Measurements from ENCODE around the gene NDUFAF8. TPM values are rescaled to one million over a fixed set of nuclear protein-coding genes. Genes with fewer than 3 reads are reported as not detected.

NDUFAF8 gene
- total and polyA plus RNA-seq, 8 donors = 14.5 to 185 (median 43.4) TPM; not detected in 1

GRCh38 chr17:81228420-81228819, 10.7 kb upstream of the NDUFAF8 start:
- peaks cover 4 to 11% (median 8%) of the 10 kb centered on the region in 4 donors for H3K4me1 ChIP-seq
- 78 to 84% (median 81%) methylated on average over 8 to 9 of the region's 9 CpGs for WGBS, 5 donors
- H3K36me3 ChIP-seq = peaks cover 34 to 54% (median 53%) of the 10 kb centered on the region in 4 donors
- H3K27ac ChIP-seq = no peak overlapping the region
- no peak overlapping the region for H3K4me3 ChIP-seq
- intact Hi-C loops (cut with DNase I; ENCODE audit: low total_unique reads) = no loop called here
- no peak for DNase-seq
- no peak for TF ChIP-seq POLR2AphosphoS5 (IDR thresholded peaks at IDR 0.05)
- TF ChIP-seq, protein P1, sequence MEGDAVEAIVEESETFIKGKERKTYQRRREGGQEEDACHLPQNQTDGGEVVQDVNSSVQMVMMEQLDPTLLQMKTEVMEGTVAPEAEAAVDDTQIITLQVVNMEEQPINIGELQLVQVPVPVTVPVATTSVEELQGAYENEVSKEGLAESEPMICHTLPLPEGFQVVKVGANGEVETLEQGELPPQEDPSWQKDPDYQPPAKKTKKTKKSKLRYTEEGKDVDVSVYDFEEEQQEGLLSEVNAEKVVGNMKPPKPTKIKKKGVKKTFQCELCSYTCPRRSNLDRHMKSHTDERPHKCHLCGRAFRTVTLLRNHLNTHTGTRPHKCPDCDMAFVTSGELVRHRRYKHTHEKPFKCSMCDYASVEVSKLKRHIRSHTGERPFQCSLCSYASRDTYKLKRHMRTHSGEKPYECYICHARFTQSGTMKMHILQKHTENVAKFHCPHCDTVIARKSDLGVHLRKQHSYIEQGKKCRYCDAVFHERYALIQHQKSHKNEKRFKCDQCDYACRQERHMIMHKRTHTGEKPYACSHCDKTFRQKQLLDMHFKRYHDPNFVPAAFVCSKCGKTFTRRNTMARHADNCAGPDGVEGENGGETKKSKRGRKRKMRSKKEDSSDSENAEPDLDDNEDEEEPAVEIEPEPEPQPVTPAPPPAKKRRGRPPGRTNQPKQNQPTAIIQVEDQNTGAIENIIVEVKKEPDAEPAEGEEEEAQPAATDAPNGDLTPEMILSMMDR (IDR thresholded peaks at IDR 0.05) = no peak
- no peak for TF ChIP-seq POLR2A (IDR thresholded peaks at IDR 0.05)
- TF ChIP-seq EP300 (IDR thresholded peaks at IDR 0.05) = no peak
- no peaks in the 10 kb centered on the region for H3K9me3 ChIP-seq
- no peaks in the 10 kb centered on the region for H3K27me3 ChIP-seq

DNA sequence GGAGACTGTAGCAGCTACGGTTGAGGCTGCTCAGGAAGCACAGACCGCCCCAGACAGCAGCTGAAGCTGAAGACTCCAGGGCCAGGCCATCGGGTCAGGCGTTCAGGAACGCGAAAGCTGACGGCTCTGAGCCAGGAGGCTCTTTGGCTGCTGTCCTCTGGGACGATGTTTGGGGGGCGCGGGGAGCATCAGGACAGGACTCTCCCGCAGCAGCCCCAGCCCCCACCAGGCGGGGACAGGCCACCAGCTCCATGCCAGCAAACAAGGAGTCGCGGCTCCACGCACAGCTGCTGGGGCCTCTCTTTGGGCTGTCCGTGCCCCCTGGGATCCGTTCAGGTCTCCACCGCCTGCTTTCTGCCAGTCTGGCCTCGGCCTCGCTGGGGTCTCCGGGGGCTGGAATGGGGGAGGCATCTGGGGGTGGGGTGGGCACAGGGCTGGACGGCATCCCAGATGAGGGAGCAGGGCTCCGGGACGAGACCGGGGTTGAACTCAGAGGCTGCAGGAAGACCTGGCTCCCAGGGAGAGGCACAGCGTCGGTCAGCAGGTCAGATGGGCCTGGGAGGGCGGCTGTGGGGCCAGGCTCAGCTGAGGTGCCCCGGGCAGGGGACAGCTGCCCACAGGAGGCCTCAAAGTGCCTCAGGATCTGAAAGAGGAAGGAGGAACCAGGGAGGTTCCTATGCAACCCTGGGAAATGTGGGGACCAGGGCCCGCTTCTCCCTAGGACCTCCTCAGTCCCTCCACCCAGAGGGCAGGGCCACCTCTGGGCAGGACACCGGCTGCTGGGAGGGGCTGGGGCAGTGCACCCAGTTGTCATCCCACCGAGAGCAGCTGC, 10.1 kb upstream of the NDUFAF8 start:
- H3K4me3 ChIP-seq = no peak overlapping the region
- 83 to 90% (median 88%) methylated on average over 9 to 32 of the region's 32 CpGs for WGBS, 5 donors
- peaks cover 0 to 6% (median 2%) of the 10 kb centered on the region in 4 donors for H3K4me1 ChIP-seq
- TF ChIP-seq POLR2AphosphoS5 (IDR thresholded peaks at IDR 0.05) (no peak), POLR2A (IDR thresholded peaks at IDR 0.05) (no peak), EP300 (IDR thresholded peaks at IDR 0.05) (no peak)
- TF ChIP-seq, protein P1 (IDR thresholded peaks at IDR 0.05) = no peak
- intact Hi-C loops (cut with DNase I; ENCODE audit: low total_unique reads) = no loop called here
- H3K27me3 ChIP-seq = no peaks in the 10 kb centered on the region
- H3K36me3 ChIP-seq = peaks cover 41 to 60% (median 60%) of the 10 kb centered on the region in 4 donors
- no peak overlapping the region for H3K27ac ChIP-seq
- no peak for DNase-seq
- H3K9me3 ChIP-seq = no peaks in the 10 kb centered on the region

- intact Hi-C loops (cut with DNase I; ENCODE audit: low total_unique reads) = no loop called here
- H3K4me3 ChIP-seq = no peak overlapping the region
- DNase-seq = no peak
- no peak overlapping the region for H3K27ac ChIP-seq
- H3K4me1 ChIP-seq = peaks cover 0 to 6% (median 2%) of the 10 kb centered on the region in 4 donors
- TF ChIP-seq POLR2AphosphoS5 (IDR thresholded peaks at IDR 0.05) (no peak), EP300 (IDR thresholded peaks at IDR 0.05) (no peak), POLR2A (IDR thresholded peaks at IDR 0.05) (no peak)
- TF ChIP-seq, protein P1 (IDR thresholded peaks at IDR 0.05) = no peak
- peaks cover 41 to 65% (median 61%) of the 10 kb centered on the region in 4 donors for H3K36me3 ChIP-seq
- 91 to 96% (median 93%) methylated on average over 9 to 14 of the region's 14 CpGs for WGBS, 5 donors
- H3K27me3 ChIP-seq = no peaks in the 10 kb centered on the region
- H3K9me3 ChIP-seq = no peaks in the 10 kb centered on the region
Observed at GRCh38 chr17:81229666-81229920, 9.5 kb upstream of the NDUFAF8 start.

GRCh38 chr17:81230043-81230820, 8.9 kb upstream of the NDUFAF8 start:
- Histone ChIP-seq H3K27ac (no peak overlapping the region), H3K4me1 (peaks cover 0 to 6% (median 3%) of the 10 kb centered on the region in 4 donors), H3K4me3 (no peak overlapping the region), H3K9me3 (no peaks in the 10 kb centered on the region), H3K27me3 (no peaks in the 10 kb centered on the region), H3K36me3 (peaks cover 41 to 67% (median 64%) of the 10 kb centered on the region in 4 donors)
- 89 to 94% (median 91%) methylated on average over 13 to 26 of the region's 26 CpGs for WGBS, 5 donors
- intact Hi-C loops (cut with DNase I; ENCODE audit: low total_unique reads) = loop anchor here (10.0 kb wide), 1 partner anchor 85 kb away; no protein-coding TSS in a partner anchor
- no peak for DNase-seq
- TF ChIP-seq POLR2AphosphoS5 (IDR thresholded peaks at IDR 0.05) = no peak
- TF ChIP-seq, protein P1 (IDR thresholded peaks at IDR 0.05) = peak in 1 of 7 experiments; percentile 11
